ENCODE measurements around the gene GSTO2.

The GSTO2 gene

DNA sequence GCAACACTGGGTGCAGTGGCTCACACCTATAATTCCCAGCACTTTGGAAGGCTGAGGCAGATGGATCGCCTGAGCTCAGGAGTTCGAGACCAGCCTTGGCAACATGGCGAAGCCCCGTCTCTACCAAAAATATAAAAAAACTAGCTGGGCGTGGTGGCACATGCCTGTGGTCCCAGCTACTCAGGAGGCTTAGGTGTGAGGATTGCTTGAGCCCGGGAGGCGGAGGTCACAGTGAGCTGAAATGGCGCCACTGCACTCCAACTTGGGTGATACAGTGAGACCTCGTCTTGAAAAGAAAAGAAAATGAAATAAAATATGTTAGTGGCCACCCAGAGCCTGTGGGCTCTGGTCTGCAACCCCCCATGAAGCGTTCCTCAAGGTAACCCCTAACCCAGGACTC, 55.9 kb downstream of the GSTO2 start:
- no peak overlapping the region for H3K27ac ChIP-seq
- TF ChIP-seq CTCF (conservative IDR thresholded peaks at IDR 0.05) = no peak

DNA sequence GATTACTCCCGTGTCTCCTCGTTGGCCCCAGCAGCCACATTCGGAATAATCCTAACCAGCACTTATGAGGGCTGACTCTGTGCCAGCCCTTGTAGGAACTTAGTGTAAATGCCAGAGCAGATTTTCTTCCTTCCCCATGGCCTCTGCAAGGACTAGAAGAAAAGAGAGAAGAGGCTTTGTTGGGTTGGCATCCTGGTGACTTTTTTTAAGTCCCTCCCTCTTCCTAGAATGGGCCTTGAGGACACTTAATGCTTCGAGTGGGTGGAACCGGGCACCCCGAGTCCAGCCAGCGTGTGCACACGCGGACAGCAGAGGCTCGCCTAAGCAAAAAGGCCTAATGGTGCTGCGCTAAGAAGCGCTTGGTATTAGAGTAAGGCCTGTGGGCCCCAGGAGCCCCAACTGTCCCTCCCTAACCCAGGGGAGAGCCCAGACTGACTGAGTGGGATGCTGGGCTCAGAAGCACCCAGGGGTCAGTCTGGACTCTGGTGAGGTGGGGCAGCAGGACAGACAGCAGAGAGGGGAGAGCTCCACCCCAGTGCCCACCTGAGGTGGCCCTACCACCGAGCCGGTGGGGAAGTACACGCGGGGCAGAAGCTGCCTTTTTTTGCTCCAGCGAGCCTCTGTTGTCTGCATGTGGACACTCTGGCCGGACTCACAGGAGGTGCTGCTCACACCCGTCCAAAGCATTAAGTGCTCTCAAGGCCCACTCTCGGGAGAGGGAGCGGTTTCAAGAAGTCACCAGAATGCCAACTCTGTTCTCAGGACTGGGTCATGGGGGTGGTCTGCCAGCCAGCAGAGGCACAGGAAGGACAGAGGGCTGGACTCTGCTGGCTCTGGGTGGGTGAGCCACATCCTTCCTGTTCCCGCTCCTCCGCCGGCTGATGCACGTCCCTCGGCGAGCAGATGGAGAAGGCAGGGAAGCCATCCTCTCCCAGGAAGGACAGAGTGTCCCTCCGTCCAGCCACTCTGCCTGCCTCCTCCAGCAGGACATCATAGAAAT, 56.8 kb downstream of the GSTO2 start:
- no peak overlapping the region for H3K27ac ChIP-seq
- no peak for TF ChIP-seq CTCF (conservative IDR thresholded peaks at IDR 0.05)

- TF ChIP-seq CTCF (conservative IDR thresholded peaks at IDR 0.05) = no peak
- no peak overlapping the region; the same call in 1 of the 2 replicates for H3K27ac ChIP-seq
These were observed 58.1 kb downstream of the GSTO2 start for GRCh38 chr10:104326991-104327610.

DNA sequence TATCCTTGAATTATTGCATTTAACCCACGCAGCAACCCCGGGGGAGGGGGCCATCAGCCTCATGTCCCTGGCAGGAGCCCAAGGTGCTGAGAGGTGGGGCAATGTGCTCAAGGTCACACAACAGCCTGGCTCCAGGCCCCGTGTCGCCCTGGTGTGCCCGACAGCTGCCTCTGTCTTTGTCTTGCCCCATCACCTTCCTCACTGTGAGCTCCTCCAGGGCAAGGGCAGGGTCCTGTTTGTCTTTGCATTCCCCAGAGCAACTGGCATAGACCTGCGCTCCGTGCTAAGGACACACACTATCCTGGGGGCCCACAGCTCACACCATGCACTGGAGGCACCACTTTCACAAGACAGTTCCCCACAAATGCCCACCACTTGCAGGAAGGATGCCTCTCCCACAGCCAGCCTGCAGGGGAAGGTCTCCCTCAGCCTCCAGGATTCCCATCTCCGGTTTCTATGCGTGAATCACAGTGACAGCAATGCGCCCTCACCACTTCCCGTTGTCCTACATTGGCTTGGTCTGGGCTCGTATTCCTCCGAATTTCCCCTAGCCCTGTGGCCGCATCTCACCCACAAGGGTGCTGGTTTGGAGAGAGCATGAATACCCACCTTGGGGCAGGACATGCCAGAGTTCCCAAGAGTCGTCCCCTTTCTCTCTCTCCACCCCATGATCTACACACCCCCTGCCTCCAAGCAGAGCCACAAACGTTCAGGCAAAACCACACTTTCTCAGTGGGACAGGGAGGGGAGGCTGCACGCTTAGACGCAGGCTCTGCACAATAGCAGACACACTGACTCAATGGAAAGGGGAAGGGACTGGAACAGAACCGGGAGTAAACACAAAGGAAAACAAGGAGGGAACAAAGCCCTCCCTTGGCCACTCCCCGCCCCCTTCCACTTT, 59.0 kb downstream of the GSTO2 start:
- TF ChIP-seq CTCF (conservative IDR thresholded peaks at IDR 0.05) = no peak
- peak overlapping the region; percentile 94; the same call in 1 of the 2 replicates for H3K27ac ChIP-seq

GRCh38 chr10:104328646-104328895, 59.6 kb downstream of the GSTO2 start:
- peak overlapping the region; percentile 94 for H3K27ac ChIP-seq

GRCh38 chr10:104328896-104329710, 60.1 kb downstream of the GSTO2 start:
- peak overlapping the region; percentile 94 for H3K27ac ChIP-seq
- TF ChIP-seq CTCF (conservative IDR thresholded peaks at IDR 0.05) = no peak

More at GRCh38 chr10:104328646-104328895, 59.6 kb downstream of the GSTO2 start:
- TF ChIP-seq CTCF (conservative IDR thresholded peaks at IDR 0.05) = no peak

Measured in VCaP (cell line).